Liver (tissue), 3 donors: Measurements from ENCODE around the gene FAM216B.

Experiments
- GABPA ChIP-seq, 2 donors: IDR thresholded peaks in 1 of 2; conservative IDR thresholded peaks in 1 of 2; 2 replicates each; pipeline ENCODE4 v1.6.1; 2016; ENCODE audit warnings: antibody characterized with exemption in 2 of 2, mild to moderate bottlenecking in 1 of 2, moderate library complexity in 1 of 2
- HNF4A ChIP-seq, 2 donors: conservative IDR thresholded peaks; 2 replicates each; pipeline ENCODE4 v1.6.1; 2016; ENCODE audit warnings: antibody characterized with exemption in 2 of 2, mild to moderate bottlenecking in 2 of 2
- HNF4G ChIP-seq: IDR thresholded peaks from 2 replicates; pipeline ENCODE4 v1.6.1; 2016; ENCODE audit warnings: antibody characterized with exemption
- JUND ChIP-seq, 2 donors: IDR thresholded peaks; 2 replicates each; pipeline ENCODE4 v1.6.1; 2016; ENCODE audit warnings: antibody characterized with exemption in 2 of 2
- RAD21 ChIP-seq, 2 donors: IDR thresholded peaks; 2 replicates each; pipeline ENCODE4 v1.6.1; 2016; ENCODE audit warnings: antibody characterized with exemption in 2 of 2, mild to moderate bottlenecking in 2 of 2
- RXRA ChIP-seq, 2 donors: IDR thresholded peaks; 2 replicates each; pipeline ENCODE4 v1.6.1; 2017 to 2018; ENCODE audit warnings: antibody characterized with exemption in 2 of 2, mild to moderate bottlenecking in 1 of 2
- TF ChIP-seq, protein P1 (sequence below): fragments of 150-350 bp; IDR thresholded peaks from 2 replicates; pipeline ENCODE4 v1.5.1; 2017; ENCODE audit warnings: improper control_type of control experiment, low read depth, low read length; ENCODE audit not compliant: missing input control
- TF ChIP-seq, protein P2 (sequence below): IDR thresholded peaks from 2 replicates; pipeline ENCODE4 v1.6.1; 2016; ENCODE audit warnings: antibody characterized with exemption, mild to moderate bottlenecking
- donor health status: healthy.
- donor health status: healthy.

DNA sequence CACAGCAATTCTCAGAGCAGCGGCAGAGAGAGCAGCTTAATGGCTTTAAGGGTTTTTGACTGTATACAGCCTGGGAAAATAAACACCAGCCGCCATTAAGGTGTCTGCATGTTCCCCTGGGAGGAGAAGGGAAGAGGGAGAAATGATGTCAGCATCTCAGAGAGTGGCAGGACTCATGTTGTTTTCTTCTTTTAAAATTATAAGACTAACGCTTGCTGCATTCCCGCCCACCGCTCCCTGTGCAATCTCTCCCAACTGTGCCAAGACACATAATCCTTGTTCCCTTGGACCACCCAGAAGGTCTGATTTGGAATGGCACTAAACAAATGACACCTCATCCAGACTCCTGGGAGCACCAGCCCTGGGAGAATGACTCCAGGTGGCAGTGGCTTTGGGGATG is 27.7 kb upstream of the FAM216B start:
- TF ChIP-seq HNF4G (no peak), JUND (IDR thresholded peaks at IDR 0.05) (no peak), HNF4A (conservative IDR thresholded peaks at IDR 0.05) (no peak), RAD21 (IDR thresholded peaks at IDR 0.05) (no peak), GABPA (IDR thresholded peaks at IDR 0.05 in 1 of 2, conservative IDR thresholded peaks at IDR 0.05 in 1 of 2) (no peak), RXRA (IDR thresholded peaks at IDR 0.05) (no peak)
- TF ChIP-seq, protein P1, sequence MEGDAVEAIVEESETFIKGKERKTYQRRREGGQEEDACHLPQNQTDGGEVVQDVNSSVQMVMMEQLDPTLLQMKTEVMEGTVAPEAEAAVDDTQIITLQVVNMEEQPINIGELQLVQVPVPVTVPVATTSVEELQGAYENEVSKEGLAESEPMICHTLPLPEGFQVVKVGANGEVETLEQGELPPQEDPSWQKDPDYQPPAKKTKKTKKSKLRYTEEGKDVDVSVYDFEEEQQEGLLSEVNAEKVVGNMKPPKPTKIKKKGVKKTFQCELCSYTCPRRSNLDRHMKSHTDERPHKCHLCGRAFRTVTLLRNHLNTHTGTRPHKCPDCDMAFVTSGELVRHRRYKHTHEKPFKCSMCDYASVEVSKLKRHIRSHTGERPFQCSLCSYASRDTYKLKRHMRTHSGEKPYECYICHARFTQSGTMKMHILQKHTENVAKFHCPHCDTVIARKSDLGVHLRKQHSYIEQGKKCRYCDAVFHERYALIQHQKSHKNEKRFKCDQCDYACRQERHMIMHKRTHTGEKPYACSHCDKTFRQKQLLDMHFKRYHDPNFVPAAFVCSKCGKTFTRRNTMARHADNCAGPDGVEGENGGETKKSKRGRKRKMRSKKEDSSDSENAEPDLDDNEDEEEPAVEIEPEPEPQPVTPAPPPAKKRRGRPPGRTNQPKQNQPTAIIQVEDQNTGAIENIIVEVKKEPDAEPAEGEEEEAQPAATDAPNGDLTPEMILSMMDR = no peak
- TF ChIP-seq, protein P2, sequence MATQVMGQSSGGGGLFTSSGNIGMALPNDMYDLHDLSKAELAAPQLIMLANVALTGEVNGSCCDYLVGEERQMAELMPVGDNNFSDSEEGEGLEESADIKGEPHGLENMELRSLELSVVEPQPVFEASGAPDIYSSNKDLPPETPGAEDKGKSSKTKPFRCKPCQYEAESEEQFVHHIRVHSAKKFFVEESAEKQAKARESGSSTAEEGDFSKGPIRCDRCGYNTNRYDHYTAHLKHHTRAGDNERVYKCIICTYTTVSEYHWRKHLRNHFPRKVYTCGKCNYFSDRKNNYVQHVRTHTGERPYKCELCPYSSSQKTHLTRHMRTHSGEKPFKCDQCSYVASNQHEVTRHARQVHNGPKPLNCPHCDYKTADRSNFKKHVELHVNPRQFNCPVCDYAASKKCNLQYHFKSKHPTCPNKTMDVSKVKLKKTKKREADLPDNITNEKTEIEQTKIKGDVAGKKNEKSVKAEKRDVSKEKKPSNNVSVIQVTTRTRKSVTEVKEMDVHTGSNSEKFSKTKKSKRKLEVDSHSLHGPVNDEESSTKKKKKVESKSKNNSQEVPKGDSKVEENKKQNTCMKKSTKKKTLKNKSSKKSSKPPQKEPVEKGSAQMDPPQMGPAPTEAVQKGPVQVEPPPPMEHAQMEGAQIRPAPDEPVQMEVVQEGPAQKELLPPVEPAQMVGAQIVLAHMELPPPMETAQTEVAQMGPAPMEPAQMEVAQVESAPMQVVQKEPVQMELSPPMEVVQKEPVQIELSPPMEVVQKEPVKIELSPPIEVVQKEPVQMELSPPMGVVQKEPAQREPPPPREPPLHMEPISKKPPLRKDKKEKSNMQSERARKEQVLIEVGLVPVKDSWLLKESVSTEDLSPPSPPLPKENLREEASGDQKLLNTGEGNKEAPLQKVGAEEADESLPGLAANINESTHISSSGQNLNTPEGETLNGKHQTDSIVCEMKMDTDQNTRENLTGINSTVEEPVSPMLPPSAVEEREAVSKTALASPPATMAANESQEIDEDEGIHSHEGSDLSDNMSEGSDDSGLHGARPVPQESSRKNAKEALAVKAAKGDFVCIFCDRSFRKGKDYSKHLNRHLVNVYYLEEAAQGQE = no peak
